ENCODE data around the gene DISC1.
"Not testable (repeated sequence)": the region's sequence is repeated elsewhere in the genome, so short reads cannot be mapped to it uniquely, and the experiment has no call there.

Gene DISC1

GRCh38 chr1:231778009-231778719, 151.6 kb downstream of the DISC1 start:
- TF ChIP-seq CTCF (IDR thresholded peaks at IDR 0.05; ENCODE audit: insufficient read depth, low read length) (no peak), POLR2AphosphoS5 (IDR thresholded peaks at IDR 0.05; ENCODE audit: low read depth) (no peak), REST (IDR thresholded peaks at IDR 0.05; ENCODE audit: insufficient replicate concordance, low read depth) (no peak), SPI1 (IDR thresholded peaks at IDR 0.05; ENCODE audit: borderline replicate concordance, low read depth) (no peak), GABPA (IDR thresholded peaks at IDR 0.05; ENCODE audit: low read depth) (no peak)
- Histone ChIP-seq H3K27me3 (ENCODE audit: insufficient read depth, poor library complexity, severe bottlenecking) (no peaks in the 10 kb centered on the region), H3K4me3 (replicated peaks; ENCODE audit: insufficient read depth, low read length) (no peak overlapping the region), H3K27ac (replicated peaks) (peak overlapping the region; percentile 90)
- DNase-seq (ENCODE audit: low read depth in 1 of 2, low spot score in 1 of 2) = peak; percentile 41 to 64

GRCh38 chr1:231779081-231779480, 152.5 kb downstream of the DISC1 start:
- no peaks in the 10 kb centered on the region for H3K27me3 ChIP-seq (ENCODE audit: insufficient read depth, poor library complexity, severe bottlenecking)
- no peak overlapping the region for H3K4me3 ChIP-seq (replicated peaks; ENCODE audit: insufficient read depth, low read length)
- TF ChIP-seq CTCF (IDR thresholded peaks at IDR 0.05; ENCODE audit: insufficient read depth, low read length) (no peak), REST (IDR thresholded peaks at IDR 0.05; ENCODE audit: insufficient replicate concordance, low read depth) (no peak), POLR2AphosphoS5 (IDR thresholded peaks at IDR 0.05; ENCODE audit: low read depth) (no peak), GABPA (IDR thresholded peaks at IDR 0.05; ENCODE audit: low read depth) (no peak), SPI1 (IDR thresholded peaks at IDR 0.05; ENCODE audit: borderline replicate concordance, low read depth) (no peak)
- peak overlapping the region; percentile 90; the same call in 1 of the 2 replicates for H3K27ac ChIP-seq (replicated peaks)
- no peak for DNase-seq (ENCODE audit: low read depth in 1 of 2, low spot score in 1 of 2)

- TF ChIP-seq GABPA (IDR thresholded peaks at IDR 0.05; ENCODE audit: low read depth) (no peak), SPI1 (IDR thresholded peaks at IDR 0.05; ENCODE audit: borderline replicate concordance, low read depth) (peak; percentile 69; the same call in 1 of the 2 replicates)
- DNase-seq (ENCODE audit: low read depth in 1 of 2, low spot score in 1 of 2) = peak; percentile 70 to 84
- no peak overlapping the region for H3K4me3 ChIP-seq (replicated peaks; ENCODE audit: insufficient read depth, low read length)
Observed at GRCh38 chr1:231781892-231782291, 155.3 kb downstream of the DISC1 start.

GRCh38 chr1:231785073-231785472, 158.5 kb downstream of the DISC1 start:
- H3K27ac ChIP-seq (replicated peaks) = peak overlapping the region; percentile 76
- not testable (repeated sequence) for DNase-seq (ENCODE audit: low read depth in 1 of 2, low spot score in 1 of 2); H3K4me3 ChIP-seq (replicated peaks; ENCODE audit: insufficient read depth, low read length); H3K27me3 ChIP-seq (ENCODE audit: insufficient read depth, poor library complexity, severe bottlenecking)

More at GRCh38 chr1:231781892-231782291, 155.3 kb downstream of the DISC1 start:
- Histone ChIP-seq H3K27me3 (ENCODE audit: insufficient read depth, poor library complexity, severe bottlenecking) (no peaks in the 10 kb centered on the region), H3K27ac (replicated peaks) (peak overlapping the region; percentile 89)

- Histone ChIP-seq H3K27ac (replicated peaks) (peak overlapping the region; percentile 76), H3K4me3 (replicated peaks; ENCODE audit: insufficient read depth, low read length) (no peak overlapping the region), H3K27me3 (ENCODE audit: insufficient read depth, poor library complexity, severe bottlenecking) (no peaks in the 10 kb centered on the region)
- TF ChIP-seq SPI1 (IDR thresholded peaks at IDR 0.05; ENCODE audit: borderline replicate concordance, low read depth) = peak; percentile 71; the same call in 1 of the 2 replicates
- TF ChIP-seq POLR2AphosphoS5 (IDR thresholded peaks at IDR 0.05; ENCODE audit: low read depth) = no peak
- peak; percentile 56 to 63 for DNase-seq (ENCODE audit: low read depth in 1 of 2, low spot score in 1 of 2)
Observed at GRCh38 chr1:231786126-231786525, 159.5 kb downstream of the DISC1 start.

Measured in HL-60 (cell line).